AG09309 (cell line): ENCODE measurements around the gene WDR53.
"Not testable (repeated sequence)": the region's sequence is repeated elsewhere in the genome, so short reads cannot be mapped to it uniquely, and the experiment has no call there.

ENCODE experiments used
- DNase-seq: peaks from one replicate; pipeline ENCODE4 v3.0.0-alpha.2; 2010; ENCODE audit warnings: low read depth
- H3K4me3 ChIP-seq: 2 replicates; pipeline ENCODE4 v1.5.1; 2011; ENCODE audit warnings: mild to moderate bottlenecking, low read depth, low read length, moderate library complexity; ENCODE audit not compliant: control insufficient read depth
- CTCF ChIP-seq: IDR thresholded peaks from 2 replicates; pipeline ENCODE4 v1.5.1; 2011; ENCODE audit warnings: mild to moderate bottlenecking, low read depth, low read length, inconsistent platforms; ENCODE audit not compliant: insufficient read depth, control insufficient read depth; ENCODE audit errors: missing control alignments

WDR53 gene

GRCh38 chr3:196558476-196558875, 9.9 kb downstream of the WDR53 start:
- no peak for DNase-seq
- no peak overlapping the region for H3K4me3 ChIP-seq
- TF ChIP-seq CTCF = no peak

- no peak for DNase-seq
- TF ChIP-seq CTCF = no peak
- no peak overlapping the region for H3K4me3 ChIP-seq
Measured at GRCh38 chr3:196557236-196557635, 11.1 kb downstream of the WDR53 start.

- H3K4me3 ChIP-seq = no peak overlapping the region
- TF ChIP-seq CTCF = no peak
- DNase-seq = no peak
Measured at GRCh38 chr3:196555295-196555694, 13.1 kb downstream of the WDR53 start.

GRCh38 chr3:196554205-196554604, 14.1 kb downstream of the WDR53 start:
- TF ChIP-seq CTCF = no peak
- no peak for DNase-seq
- H3K4me3 ChIP-seq = no peak overlapping the region

- H3K4me3 ChIP-seq = no peak overlapping the region
- no peak for DNase-seq
- TF ChIP-seq CTCF = no peak
Measured at GRCh38 chr3:196553551-196553950, 14.8 kb downstream of the WDR53 start.

- no peak for TF ChIP-seq CTCF
Measured at GRCh38 chr3:196552253-196552652, 16.1 kb downstream of the WDR53 start.

GRCh38 chr3:196550172-196550571, 18.2 kb downstream of the WDR53 start:
- H3K4me3 ChIP-seq, DNase-seq: not testable (repeated sequence)

More at GRCh38 chr3:196552253-196552652, 16.1 kb downstream of the WDR53 start:
- DNase-seq = no peak
- no peak overlapping the region for H3K4me3 ChIP-seq

- not testable (repeated sequence) for DNase-seq, H3K4me3 ChIP-seq
Measured at GRCh38 chr3:196549312-196549711, 19.0 kb downstream of the WDR53 start.
